ENCODE data around the gene CACNG4.

The CACNG4 gene

DNA sequence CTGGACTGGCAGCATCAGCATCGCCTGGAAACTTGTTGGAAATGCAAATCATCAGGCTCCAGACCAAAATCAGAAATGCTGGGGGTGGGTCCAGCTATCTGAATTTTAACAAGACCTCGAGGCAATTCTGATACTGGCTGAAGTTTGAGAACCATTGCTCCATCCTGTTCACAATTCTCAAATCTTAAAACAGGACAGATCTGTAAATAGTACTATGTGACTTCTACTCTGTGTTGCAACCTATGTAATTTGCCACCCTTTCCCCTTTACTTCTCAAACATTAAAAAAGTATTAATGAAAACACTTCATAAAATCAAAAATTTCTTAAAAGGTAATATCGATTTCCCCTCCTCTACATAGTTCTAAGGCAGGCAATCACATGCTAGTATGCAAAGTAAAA, 108.4 kb downstream of the CACNG4 start:
- in situ Hi-C loops (cut with HindIII; ENCODE audit: low sequenced_read_pairs) = no loop called here
- TF ChIP-seq, protein P1, sequence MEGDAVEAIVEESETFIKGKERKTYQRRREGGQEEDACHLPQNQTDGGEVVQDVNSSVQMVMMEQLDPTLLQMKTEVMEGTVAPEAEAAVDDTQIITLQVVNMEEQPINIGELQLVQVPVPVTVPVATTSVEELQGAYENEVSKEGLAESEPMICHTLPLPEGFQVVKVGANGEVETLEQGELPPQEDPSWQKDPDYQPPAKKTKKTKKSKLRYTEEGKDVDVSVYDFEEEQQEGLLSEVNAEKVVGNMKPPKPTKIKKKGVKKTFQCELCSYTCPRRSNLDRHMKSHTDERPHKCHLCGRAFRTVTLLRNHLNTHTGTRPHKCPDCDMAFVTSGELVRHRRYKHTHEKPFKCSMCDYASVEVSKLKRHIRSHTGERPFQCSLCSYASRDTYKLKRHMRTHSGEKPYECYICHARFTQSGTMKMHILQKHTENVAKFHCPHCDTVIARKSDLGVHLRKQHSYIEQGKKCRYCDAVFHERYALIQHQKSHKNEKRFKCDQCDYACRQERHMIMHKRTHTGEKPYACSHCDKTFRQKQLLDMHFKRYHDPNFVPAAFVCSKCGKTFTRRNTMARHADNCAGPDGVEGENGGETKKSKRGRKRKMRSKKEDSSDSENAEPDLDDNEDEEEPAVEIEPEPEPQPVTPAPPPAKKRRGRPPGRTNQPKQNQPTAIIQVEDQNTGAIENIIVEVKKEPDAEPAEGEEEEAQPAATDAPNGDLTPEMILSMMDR (IDR thresholded peaks at IDR 0.05; ENCODE audit: low read depth, low read length) = no peak
- H3K4me3 ChIP-seq (ENCODE audit: low read depth, low read length) = no peak overlapping the region
- no peak for DNase-seq (ENCODE audit: low read depth, low spot score)

DNA sequence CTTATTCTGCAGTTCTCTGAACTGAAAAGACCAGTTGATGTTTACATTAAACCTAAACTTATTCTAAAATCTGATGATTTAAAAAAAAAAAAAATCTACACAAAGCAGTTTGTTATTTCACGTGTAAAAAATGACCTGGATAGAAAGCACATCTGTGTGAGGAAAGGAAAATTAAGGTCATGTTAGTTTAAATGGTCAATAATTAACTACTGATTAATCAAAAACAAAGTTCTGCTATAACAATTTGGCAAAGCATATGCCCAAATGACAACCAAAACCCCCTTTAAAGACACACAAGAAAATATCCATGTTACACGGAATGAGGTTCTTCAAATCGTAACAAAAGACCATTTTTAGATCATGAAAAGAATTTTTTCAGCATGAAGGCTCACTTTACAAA, 110.3 kb downstream of the CACNG4 start:
- no peak for DNase-seq (ENCODE audit: low read depth, low spot score)
- in situ Hi-C loops (cut with HindIII; ENCODE audit: low sequenced_read_pairs) = no loop called here
- H3K4me3 ChIP-seq (ENCODE audit: low read depth, low read length) = no peak overlapping the region
- TF ChIP-seq, protein P1 (IDR thresholded peaks at IDR 0.05; ENCODE audit: low read depth, low read length) = no peak

DNA sequence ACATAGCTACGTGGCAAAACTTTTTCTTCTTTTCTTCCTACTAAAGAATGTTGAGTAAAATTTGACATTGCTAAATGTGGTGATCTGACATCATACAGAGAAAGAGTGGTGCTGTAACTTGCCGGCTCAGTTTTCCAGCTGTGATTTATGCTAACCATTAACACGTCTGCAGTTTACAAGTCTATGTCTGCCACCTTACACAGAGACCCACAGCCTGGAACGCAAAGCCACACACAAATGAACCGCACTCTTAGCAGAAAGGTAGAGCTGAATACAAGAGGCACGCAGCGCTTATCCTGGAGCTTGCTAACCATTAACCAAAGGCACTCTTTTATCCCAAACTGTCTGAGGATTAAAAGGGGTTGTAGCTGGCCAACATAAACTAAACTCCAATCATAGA, 111.8 kb downstream of the CACNG4 start:
- TF ChIP-seq, protein P1 (IDR thresholded peaks at IDR 0.05; ENCODE audit: low read depth, low read length) = no peak
- DNase-seq (ENCODE audit: low read depth, low spot score) = no peak
- in situ Hi-C loops (cut with HindIII; ENCODE audit: low sequenced_read_pairs) = no loop called here
- no peak overlapping the region for H3K4me3 ChIP-seq (ENCODE audit: low read depth, low read length)

DNA sequence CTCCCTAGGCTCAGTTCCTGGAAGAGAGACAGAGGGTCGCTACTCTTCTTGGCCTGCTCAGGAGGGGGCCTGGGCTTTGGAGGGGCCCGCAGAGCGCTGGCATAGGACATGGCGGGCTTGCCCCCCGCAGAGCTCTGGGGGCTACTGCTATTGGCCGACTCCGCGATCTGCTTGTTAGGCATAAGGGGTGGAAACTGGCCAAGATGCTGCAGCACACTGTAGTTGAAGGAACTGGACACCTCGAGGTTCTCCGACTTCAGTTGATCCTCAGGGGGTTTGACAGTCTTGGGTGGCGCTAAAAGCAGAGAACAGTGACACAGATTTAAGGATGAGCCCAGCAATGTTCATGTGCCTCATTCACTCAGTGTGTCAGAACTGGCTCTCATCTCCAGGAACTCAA, 113.8 kb downstream of the CACNG4 start:
- H3K4me3 ChIP-seq (ENCODE audit: low read depth, low read length) = no peak overlapping the region
- TF ChIP-seq, protein P1 (IDR thresholded peaks at IDR 0.05; ENCODE audit: low read depth, low read length) = no peak
- DNase-seq (ENCODE audit: low read depth, low spot score) = no peak
- in situ Hi-C loops (cut with HindIII; ENCODE audit: low sequenced_read_pairs) = no loop called here

DNA sequence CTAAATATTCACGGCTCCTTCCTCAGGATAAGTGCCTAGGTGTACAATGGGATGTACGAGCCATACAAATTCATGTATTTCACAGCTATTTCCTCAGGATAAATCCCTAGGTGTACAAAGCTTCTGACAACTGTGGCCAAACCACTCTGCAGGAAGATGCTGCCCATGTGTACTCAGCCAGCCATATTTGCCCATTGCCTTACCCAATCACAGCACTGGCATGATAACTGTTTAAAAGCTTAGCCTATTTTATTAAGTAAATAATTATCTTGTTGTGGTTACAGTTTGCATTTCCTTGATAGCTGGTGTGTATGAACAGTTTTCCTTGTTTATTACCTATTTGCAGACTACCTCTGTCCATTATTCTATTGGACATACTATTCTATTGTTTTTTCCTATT, 115.0 kb downstream of the CACNG4 start:
- DNase-seq (ENCODE audit: low read depth, low spot score) = no peak
- TF ChIP-seq, protein P1 (IDR thresholded peaks at IDR 0.05; ENCODE audit: low read depth, low read length) = no peak
- in situ Hi-C loops (cut with HindIII; ENCODE audit: low sequenced_read_pairs) = no loop called here
- H3K4me3 ChIP-seq (ENCODE audit: low read depth, low read length) = no peak overlapping the region

DNA sequence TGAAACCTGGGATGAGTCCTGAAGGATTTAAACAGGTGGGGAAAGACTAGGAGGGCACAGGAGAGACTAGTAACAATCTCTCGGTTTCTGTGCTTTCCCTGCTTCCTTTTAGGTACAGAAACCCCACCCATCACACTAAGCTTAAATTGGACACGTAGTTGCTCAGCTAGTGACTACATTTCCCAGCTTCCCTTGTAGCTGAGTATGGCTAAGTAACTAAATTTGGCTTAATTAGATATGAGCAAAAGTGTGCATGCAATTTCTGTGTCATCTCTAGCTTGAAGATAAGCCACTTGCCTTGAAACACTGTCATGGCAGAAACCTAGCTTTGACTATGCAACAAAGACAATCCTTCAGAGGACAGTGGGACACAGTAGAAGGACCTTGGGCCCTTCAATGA, 116.3 kb downstream of the CACNG4 start:
- in situ Hi-C loops (cut with HindIII; ENCODE audit: low sequenced_read_pairs) = no loop called here
- DNase-seq (ENCODE audit: low read depth, low spot score) = no peak
- no peak overlapping the region for H3K4me3 ChIP-seq (ENCODE audit: low read depth, low read length)
- TF ChIP-seq, protein P1 (IDR thresholded peaks at IDR 0.05; ENCODE audit: low read depth, low read length) = no peak

DNA sequence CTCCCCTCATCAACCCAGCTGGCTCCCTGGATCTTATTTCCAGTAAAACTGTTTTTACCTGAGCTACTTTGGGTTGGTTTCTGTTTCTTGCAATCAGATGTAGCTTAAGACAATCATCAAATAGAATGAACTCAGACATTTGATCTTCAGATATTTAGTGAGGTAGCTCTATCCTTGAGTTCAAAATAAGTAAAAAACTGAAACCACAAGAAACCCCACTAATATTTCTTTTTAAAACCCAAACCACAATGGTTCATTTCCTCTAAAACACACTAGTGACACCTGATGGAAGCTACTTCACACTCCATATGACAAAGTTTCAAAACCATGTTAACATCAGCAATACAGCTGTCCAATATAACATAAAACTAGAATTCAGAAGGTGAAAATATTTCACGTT, 117.6 kb downstream of the CACNG4 start:
- DNase-seq (ENCODE audit: low read depth, low spot score) = no peak
- TF ChIP-seq, protein P1 (IDR thresholded peaks at IDR 0.05; ENCODE audit: low read depth, low read length) = no peak
- H3K4me3 ChIP-seq (ENCODE audit: low read depth, low read length) = no peak overlapping the region
- in situ Hi-C loops (cut with HindIII; ENCODE audit: low sequenced_read_pairs) = no loop called here

Measured in astrocyte of the spinal cord (primary cell).